Measurements from ENCODE around the gene DPYSL5. TPM values are rescaled to one million over a fixed set of nuclear protein-coding genes. Genes with fewer than 3 reads are reported as not detected.

Gene DPYSL5
- total RNA-seq, 2 donors from 2014 or later, result not detected

- Histone ChIP-seq H3K9me3 (no peaks in the 10 kb centered on the region), H3K27me3 (replicated peaks; ENCODE audit: insufficient read depth) (no peaks in the 10 kb centered on the region), H3K4me1 (ENCODE audit: control insufficient read depth in 1 of 2, low read depth in 2 of 2) (peaks cover 0 to 23% of the 10 kb centered on the region in 2 donors), H3K27ac (no peak overlapping the region), H3K4me3 (no peak overlapping the region), H3K36me3 (no peaks in the 10 kb centered on the region)
- no peak for ATAC-seq (ENCODE audit: insufficient number of reproducible peaks, low FRiP score, low read depth)
- DNase-seq (ENCODE audit: low spot score), result no peak
- TF ChIP-seq CTCF (IDR thresholded peaks at IDR 0.05), result no peak
Observed at GRCh38 chr2:26974352-26974751, 126.4 kb downstream of the DPYSL5 start.

GRCh38 chr2:26975102-26975501 is 127.2 kb downstream of the DPYSL5 start:
- no peak for DNase-seq (ENCODE audit: low spot score)
- Histone ChIP-seq H3K9me3 (no peaks in the 10 kb centered on the region), H3K4me1 (ENCODE audit: control insufficient read depth in 1 of 2, low read depth in 2 of 2) (peaks cover 0 to 17% of the 10 kb centered on the region in 2 donors), H3K4me3 (no peak overlapping the region), H3K36me3 (no peaks in the 10 kb centered on the region), H3K27me3 (replicated peaks; ENCODE audit: insufficient read depth) (no peaks in the 10 kb centered on the region), H3K27ac (no peak overlapping the region)
- TF ChIP-seq CTCF (IDR thresholded peaks at IDR 0.05), result no peak
- ATAC-seq (ENCODE audit: insufficient number of reproducible peaks, low FRiP score, low read depth), result no peak

GRCh38 chr2:26975656-26976055 is 127.7 kb downstream of the DPYSL5 start:
- Histone ChIP-seq H3K4me1 (ENCODE audit: control insufficient read depth in 1 of 2, low read depth in 2 of 2) (peaks cover 0 to 17% of the 10 kb centered on the region in 2 donors), H3K9me3 (no peaks in the 10 kb centered on the region), H3K36me3 (no peaks in the 10 kb centered on the region), H3K27me3 (replicated peaks; ENCODE audit: insufficient read depth) (no peaks in the 10 kb centered on the region), H3K27ac (no peak overlapping the region), H3K4me3 (no peak overlapping the region)
- no peak for DNase-seq (ENCODE audit: low spot score)
- no peak for TF ChIP-seq CTCF (IDR thresholded peaks at IDR 0.05)
- no peak for ATAC-seq (ENCODE audit: insufficient number of reproducible peaks, low FRiP score, low read depth)

- H3K27ac ChIP-seq, result no peak overlapping the region
- no peak for DNase-seq (ENCODE audit: low spot score)
- no peak for ATAC-seq (ENCODE audit: insufficient number of reproducible peaks, low FRiP score, low read depth)
- peaks cover 0 to 14% of the 10 kb centered on the region in 2 donors for H3K4me1 ChIP-seq (ENCODE audit: control insufficient read depth in 1 of 2, low read depth in 2 of 2)
- no peaks in the 10 kb centered on the region for H3K36me3 ChIP-seq
- no peak for TF ChIP-seq CTCF (IDR thresholded peaks at IDR 0.05)
- H3K4me3 ChIP-seq, result no peak overlapping the region
- H3K27me3 ChIP-seq (replicated peaks; ENCODE audit: insufficient read depth), result no peaks in the 10 kb centered on the region
- H3K9me3 ChIP-seq, result no peaks in the 10 kb centered on the region
Observed at GRCh38 chr2:26976237-26976636, 128.3 kb downstream of the DPYSL5 start.

GRCh38 chr2:26977012-26977411 is 129.1 kb downstream of the DPYSL5 start:
- no peak overlapping the region for H3K27ac ChIP-seq
- no peak for TF ChIP-seq CTCF (IDR thresholded peaks at IDR 0.05)
- DNase-seq (ENCODE audit: low spot score) (no peak), ATAC-seq (ENCODE audit: insufficient number of reproducible peaks, low FRiP score, low read depth) (no peak)
- peaks cover under 1 to 8% of the 10 kb centered on the region in 2 donors for H3K4me1 ChIP-seq (ENCODE audit: control insufficient read depth in 1 of 2, low read depth in 2 of 2)
- no peaks in the 10 kb centered on the region for H3K27me3 ChIP-seq (replicated peaks; ENCODE audit: insufficient read depth)
- H3K9me3 ChIP-seq, result no peaks in the 10 kb centered on the region
- H3K36me3 ChIP-seq, result no peaks in the 10 kb centered on the region
- H3K4me3 ChIP-seq, result no peak overlapping the region

Measured in thoracic aorta (tissue), 2 donors.